Right ventricle myocardium inferior (tissue), 1 donor: ENCODE results near the gene PRTG. TPM values are rescaled to one million over a fixed set of nuclear protein-coding genes. Genes with fewer than 3 reads are reported as not detected.
A peak's percentile ranks its signal among the peaks of the same experiment; 100 is the strongest.
"Not testable (repeated sequence)": the region's sequence is repeated elsewhere in the genome, so short reads cannot be mapped to it uniquely, and the experiment has no call there.

Experiments used
- ATAC-seq: fragments of 200-7000 bp; cut with Tn5 transposase; one replicate; pipeline ENCODE4 v1.9.1; 2020; ENCODE audit warnings: mild to moderate bottlenecking, moderate library complexity
- DNase-seq: peaks from one replicate; pipeline ENCODE4 v3.0.0; 2021; ENCODE audit errors: missing footprints
- intact Hi-C: fragments of 100-400 bp; cut with DNase I; formaldehyde crosslinking; loops from one replicate; pipeline ENCODE4 v1.11.0; 2022
- total RNA-seq: library from RNA; stranded (reverse); fragmentation: NEBNext Ultra II Directional; extraction: Animal tissue kit (Norgen Biotek cat#: 25700); gene quantifications from one replicate; pipeline ENCODE4 v1.2.1, GENCODE V29; 2021
- donor health status: DM: no; HTN: yes; CAD: no; lungs with severe emphysema.

PRTG gene
- total RNA-seq, 1 donor from 2014 or later = 0.43 TPM

DNA sequence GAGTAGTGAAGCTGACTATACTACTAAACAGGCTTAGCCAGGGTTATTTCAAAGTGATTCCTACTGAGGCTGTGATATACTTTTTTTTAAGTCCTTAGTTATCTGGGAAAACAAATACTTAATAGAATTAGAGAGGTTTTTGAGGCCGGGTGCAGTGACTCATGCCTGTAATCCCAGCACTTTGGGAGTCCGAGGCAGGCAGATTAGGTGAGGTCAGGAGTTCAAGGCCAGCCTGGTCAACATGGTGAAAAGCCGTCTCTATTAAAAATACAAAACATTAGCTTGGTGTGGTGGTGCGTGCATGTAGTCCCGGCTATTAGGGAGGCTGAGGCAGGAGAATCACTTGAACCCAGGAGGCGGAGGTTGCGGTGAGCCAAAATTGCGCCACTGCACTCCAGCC lies 34.2 kb downstream of the PRTG start:
- ATAC-seq (no peak), DNase-seq (no peak)
- intact Hi-C loops = no loop called here

DNA sequence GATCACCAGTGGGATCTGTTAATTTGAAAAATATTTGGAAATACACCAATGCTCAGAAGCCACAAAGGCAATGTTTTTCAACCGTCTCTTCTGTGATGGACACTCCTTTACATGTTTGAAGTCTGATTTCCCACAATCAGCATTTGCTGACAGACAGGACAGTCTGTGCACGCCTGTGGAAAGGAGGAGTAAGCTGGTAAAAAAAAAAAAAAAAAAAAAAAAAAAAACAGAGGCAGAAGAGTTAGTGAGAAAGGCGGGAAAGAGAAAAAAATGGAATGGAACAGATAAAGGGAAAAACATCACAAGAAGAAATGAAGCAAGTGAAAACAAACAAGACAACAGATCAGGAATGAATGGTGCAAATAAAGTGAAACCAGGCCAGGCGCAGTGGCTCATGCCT lies 35.0 kb downstream of the PRTG start:
- intact Hi-C loops = no loop called here
- ATAC-seq = no peak
- DNase-seq = no peak

DNA sequence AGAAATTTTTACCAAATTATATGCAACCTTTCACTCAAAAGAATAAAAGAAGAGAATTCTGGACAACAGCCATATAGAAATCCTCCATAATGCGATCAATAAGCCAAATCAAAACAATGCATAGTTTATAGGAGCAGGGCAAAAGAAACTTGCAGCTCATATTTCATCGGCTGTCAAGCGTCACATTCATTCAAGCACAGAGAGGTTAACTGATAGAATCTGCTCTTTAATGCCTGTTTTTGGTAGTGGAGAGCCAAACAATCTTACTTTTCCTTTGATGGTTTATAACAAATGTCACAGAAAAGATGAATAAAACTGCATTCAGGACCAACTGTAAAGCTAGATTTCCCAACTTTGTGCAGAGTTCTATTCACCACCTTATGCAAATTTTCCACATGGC lies 35.4 kb downstream of the PRTG start:
- intact Hi-C loops = no loop called here
- no peak for ATAC-seq

DNA sequence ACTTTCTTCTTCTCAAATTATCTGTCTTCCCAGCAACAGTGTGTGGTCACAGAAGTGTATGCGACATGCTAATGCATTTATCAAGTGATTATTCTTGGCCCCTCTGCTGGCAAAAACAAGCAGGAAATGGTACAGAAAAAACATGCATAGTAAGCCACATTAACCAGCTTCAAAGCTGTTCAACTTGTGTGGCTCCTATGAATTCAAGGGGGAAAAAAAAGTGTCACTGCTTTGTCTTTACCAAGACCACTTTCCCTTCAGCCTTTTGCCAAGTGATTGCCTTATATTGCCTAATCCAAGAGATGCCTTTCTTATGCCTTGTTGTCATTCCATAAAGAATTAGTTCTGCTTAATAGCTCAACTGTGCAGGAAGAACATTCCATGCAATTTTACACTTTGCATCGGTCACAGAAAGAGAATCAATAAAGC lies 39.1 kb downstream of the PRTG start:
- ATAC-seq = no peak
- intact Hi-C loops = no loop called here
- DNase-seq = no peak

More for the DNA sequence above, 35.4 kb downstream of the PRTG start:
- no peak for DNase-seq

DNA sequence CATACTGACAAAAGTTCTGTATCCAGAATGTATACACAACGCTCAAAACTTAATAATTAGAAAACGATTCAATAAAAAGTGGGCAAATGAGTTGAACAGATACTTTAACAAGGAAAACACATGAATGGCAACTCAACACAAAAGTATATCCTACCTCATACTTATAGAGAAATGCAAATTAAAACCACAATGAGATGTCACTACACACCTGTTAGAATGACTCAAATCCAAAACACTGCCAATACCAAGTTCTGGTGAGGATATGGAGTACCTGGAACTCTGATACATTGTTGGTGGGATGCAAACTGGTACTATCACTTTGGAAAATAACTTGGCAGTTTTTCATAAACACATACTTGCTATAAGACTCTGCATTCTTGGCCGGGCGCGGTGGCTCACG lies 42.1 kb downstream of the PRTG start:
- no peak for ATAC-seq
- no peak for DNase-seq
- intact Hi-C loops = no loop called here

DNA sequence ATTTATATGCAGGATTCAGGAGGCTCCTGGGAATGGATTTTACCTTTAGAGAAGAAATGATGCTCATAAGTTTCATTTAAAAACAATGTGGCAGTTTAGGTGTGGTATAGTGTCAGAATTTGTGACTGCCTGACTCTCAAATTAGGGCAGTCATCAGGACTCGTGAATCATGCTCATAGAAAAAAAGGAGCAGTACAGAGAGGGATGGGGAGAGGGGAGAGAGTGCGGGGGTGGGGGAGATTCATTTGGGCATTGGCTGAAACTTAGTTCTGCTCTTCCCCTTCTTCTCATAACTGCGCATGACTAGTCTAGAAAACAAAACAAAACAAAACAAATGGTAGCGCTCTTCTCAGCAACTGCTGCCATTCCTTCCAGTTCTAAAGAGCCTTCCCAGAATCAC lies 44.3 kb downstream of the PRTG start:
- DNase-seq = no peak
- no peak for ATAC-seq
- intact Hi-C loops = no loop called here

DNA sequence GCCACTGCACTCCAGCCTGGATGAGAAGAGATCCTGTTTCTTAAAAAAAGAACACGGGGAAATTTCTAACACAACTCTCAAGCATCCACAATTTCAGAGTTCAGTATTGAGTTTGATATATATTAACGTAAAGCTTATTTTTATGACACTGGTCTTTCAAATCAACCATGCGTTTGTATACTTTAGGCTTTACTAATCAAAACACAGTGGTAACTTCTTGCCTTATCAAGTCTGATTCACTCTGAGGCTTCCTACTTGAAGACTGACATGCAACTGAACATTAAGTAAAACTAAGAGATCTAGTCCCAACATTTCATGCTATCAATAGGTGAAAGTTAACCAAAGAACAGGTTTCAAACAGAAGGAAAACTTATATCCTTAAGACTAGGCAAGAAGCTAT lies 46.7 kb downstream of the PRTG start:
- no peak for DNase-seq
- intact Hi-C loops = no loop called here
- no peak for ATAC-seq

DNA sequence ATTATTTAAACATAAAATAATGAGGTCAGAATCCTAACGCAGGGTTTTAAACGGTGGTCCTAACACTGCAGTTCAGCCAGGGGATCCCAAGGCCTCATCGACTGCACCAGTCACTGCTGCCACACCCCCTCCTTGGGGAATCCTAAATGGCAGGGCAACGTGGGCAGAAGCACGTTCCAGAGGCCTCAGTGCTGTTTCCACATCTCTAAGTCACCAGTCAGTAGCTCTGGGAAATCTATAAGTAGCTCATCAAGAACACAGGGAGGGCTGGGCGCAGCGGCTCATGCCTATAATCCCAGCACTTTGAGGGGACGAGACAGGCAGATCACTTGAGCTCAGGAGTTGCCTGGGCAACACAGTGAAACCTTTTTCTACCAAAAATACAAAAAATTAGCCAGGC lies 47.5 kb downstream of the PRTG start:
- ATAC-seq (no peak), DNase-seq (no peak)
- intact Hi-C loops = no loop called here

DNA sequence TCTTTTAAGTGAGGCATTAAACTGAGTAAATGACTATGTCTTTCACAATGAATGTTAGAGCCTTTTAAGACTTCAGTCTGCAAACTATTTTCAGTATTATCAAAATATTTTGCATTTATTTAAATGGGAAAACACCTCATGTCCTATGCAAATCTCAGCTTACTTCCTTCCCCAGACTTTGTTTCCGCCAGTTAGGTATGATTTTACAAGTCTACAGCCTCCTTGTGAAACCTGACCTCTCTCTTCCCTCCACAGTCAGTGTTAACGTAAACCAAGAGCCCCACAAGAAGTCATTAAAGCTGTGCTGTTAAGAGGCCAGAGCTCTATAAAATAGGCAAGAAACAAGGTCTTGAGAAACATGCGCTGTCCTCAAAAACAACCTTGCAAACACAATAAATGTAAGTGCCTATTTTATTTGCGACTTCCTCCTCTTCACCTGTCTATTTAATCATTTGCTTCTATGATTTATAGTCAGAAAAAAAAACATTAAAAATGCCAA lies 48.3 kb downstream of the PRTG start:
- intact Hi-C loops = no loop called here
- ATAC-seq (no peak), DNase-seq (no peak)

DNA sequence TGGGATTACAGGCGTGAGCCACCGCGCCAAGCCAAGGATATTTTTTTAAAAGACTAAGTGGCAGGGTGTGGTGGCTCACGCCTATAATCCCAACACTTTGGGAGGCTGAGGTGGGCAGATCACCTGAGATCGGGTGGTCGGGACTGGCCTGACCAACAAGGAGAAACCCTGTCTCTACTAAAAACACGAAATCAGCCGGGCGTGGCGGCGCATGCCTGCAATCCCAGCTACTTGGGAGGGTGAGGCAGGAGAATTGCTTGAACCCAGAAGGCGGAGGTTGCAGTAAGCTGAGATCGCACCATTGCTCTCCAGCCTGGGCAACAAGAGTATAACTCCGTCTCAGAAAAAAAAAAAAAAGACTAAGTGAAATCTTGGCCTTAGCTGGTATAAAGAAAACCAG lies 49.8 kb downstream of the PRTG start:
- intact Hi-C loops, DNase-seq, ATAC-seq: not testable (repeated sequence)

DNA sequence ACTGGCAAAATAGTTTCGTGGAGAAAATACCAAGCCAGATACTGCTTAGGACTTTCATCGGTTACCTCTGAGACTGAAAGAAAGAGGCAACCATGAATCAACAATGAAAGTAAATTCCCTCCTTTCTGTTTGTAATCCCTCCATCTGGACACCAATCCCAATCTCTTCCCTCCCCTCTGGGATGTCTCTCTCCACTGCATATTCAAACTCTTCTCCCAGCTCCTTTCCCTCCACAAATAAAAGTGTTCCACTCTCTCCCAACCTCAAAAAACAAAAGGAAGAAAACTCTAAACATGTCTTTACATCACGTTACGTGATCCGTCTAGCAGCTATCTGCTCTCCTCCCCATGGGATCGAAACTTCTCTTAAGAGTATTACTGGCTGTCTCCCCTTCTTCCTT lies 55.2 kb downstream of the PRTG start:
- ATAC-seq (no peak), DNase-seq (no peak)
- intact Hi-C loops = no loop called here

DNA sequence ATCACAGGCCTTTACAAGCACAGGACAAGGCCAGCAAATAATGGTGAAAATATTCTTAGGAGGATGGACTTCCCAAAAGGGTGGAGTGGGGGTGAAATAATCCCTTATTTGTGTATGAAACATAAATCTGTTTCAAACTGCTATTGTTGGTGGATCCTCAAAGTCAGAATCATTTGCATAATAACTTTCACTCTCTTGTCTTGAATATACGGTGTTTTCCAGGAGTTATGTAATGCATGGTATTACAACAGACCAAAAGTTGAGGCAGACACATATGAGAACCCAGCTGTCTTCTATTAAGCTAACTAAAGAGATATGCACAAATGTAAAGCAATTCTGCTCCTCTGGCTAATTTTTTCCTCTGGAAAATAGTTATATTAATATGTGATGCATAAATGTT lies 57.7 kb downstream of the PRTG start:
- no peak for DNase-seq
- intact Hi-C loops = no loop called here
- ATAC-seq = no peak

DNA sequence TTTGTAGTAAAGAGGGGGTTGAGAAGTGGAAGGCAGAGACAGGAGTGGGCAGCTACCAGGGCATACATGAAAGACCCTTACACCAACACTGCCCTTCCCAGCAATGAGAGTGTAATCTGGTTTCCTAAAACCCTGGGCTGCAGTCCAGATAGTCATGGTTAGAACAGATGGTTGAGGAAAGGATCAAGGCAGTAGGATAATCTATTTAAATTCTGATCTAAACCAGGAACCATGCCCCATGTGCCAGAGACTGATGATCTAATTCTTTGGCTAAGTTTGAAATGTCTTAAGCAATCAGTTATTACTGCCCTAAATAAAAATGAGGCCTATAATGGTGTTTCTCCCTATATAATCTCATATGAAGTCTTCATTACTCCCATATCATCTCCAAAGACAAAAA lies 59.6 kb downstream of the PRTG start:
- no peak for ATAC-seq
- intact Hi-C loops = no loop called here
- DNase-seq = no peak

DNA sequence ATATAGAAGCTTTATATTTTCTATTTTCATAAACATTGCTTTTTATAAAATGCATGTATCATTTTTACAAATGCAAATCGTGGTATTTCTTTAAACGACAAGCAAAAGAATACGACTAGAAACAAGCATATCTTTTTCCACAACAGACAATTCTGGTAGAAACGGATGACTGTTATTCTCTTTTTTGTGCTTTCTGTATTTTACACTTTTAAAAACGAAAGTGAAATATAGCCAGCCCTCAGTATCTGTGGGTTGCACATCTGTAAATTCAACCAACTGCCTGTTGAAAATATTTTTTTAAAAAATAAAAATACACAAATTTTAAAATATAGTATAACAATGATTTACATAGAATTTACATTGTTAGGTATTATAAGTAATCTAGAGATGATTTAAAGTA lies 61.3 kb downstream of the PRTG start:
- intact Hi-C loops = no loop called here
- DNase-seq = no peak

DNA sequence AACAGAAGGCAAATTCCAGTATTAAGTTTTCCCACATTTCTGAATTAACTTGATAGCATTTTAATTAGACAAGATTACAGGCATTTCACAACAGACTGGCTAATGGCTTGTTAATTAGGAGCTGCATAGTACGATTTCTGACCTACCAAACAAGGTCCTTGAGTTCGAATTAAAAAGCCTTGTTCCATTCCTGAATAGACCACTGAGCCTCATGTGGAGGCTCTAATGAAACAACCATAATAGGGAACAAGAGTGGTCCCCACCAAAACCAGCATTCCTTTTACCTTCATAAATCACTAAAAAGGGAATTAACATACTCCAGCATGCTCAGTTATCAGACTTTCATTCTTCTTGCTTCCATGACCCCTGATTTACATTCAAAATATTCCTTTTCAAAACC lies 66.4 kb downstream of the PRTG start:
- no peak for ATAC-seq
- intact Hi-C loops = no loop called here
- DNase-seq = no peak

More for the DNA sequence above, 61.3 kb downstream of the PRTG start:
- ATAC-seq = no peak

DNA sequence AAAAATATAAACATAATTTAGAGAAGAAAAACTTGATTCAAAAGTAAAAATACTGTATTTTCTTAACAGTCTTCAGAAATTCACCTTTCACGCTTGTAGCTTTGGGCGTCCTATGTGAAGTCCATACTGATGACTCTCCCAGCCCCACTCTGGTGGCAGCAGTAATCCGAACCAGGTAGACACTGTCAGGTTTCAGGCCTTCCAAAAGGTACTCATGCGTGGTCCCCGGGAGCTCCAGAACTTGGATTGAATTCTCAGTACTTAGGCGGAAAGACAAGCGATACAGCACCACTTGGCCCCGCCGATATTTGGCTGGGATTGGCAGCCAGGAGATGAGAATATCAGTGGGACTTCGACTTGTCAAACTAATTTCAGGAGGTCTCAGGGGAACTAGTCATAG lies 69.7 kb downstream of the PRTG start:
- ATAC-seq (no peak), DNase-seq (no peak)
- intact Hi-C loops = no loop called here

DNA sequence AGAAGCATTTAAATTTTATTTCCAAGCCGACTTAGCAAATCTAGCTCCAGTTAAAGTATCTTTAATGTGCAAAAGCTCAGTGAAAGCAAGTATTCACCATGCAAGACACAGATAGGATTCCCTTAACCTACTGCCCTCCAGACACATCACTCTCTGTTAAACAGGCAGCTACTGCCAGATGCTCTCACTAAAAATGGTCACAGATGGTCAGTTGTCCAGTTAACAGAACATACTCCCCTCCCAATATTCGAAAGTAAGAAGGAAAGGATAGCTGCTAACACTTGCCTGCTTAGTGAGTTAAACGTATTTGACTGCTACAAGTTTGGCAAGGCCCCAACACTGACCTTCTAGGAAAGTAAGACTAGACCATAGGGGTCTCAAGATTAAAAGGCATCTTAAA lies 73.7 kb downstream of the PRTG start:
- no peak for ATAC-seq
- intact Hi-C loops = no loop called here
- DNase-seq = no peak

DNA sequence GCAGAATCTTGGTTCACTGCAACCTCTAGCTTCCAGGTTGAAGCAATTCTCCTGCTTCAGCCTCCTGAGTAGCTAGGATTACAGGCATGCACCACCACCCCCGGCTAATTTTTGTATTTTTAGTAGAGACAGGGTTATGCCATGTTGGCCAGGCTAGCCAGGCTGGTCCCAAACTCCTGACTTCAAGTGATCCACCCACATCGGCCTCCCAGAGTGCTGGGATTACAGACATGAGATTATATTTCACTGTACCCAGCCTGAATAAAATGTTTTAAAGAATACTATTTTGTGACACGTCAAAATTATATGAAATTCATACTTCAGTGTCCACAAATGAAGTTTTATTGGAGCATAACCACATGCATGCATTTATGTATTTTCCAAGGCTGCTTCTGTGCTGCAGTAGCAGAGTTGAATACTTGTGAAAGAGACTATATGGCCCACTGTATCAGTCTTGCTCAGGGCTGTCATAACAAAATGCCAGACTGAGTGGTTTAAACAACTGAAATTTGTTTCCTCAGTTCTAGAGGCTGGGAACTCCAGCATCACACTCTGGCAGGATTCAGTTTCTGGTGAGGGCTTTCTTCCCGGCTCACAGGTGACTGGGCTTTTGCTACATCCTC lies 77.2 kb downstream of the PRTG start:
- DNase-seq (peak; percentile 27), ATAC-seq (no peak)
- intact Hi-C loops = no loop called here

DNA sequence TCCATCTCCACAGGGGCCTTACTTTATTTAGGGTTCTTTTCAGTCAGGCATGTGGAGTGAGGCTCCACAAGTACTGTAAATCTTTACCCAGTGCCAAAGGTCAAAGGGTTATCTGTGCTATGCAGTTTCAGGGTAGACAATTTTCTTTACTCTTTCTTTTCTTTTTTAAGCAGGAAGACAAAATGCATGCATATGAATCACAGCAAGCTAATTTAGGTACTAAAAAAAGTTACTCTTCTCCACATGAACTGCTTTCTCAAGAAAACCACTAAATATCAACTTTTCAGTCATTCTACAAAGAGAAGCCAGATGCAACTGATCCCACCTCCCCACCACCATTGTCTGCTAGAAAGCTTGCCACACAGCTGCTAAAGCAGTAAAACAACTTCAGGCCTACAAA lies 81.5 kb downstream of the PRTG start:
- intact Hi-C loops = no loop called here
- ATAC-seq (no peak), DNase-seq (no peak)

DNA sequence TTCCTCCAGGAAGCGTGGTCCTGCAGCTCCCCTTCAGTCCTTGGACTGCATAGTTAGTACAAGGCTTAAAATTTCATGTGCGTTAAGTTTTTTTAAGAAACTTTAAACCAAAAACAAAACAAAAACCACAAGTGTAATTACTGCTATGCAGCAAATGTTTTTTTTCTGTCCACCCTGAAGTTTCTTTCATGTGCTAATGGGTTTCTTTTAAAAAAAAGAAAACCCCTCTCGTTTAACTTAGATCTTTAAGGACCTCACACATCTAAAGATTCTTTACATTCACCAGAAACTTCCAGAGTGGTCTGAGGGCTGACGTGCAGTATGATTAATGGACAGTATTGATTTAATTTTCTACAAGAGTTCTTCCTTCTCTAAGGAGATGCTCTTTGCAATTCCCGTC lies 82.8 kb downstream of the PRTG start:
- no peak for DNase-seq
- intact Hi-C loops = no loop called here
- no peak for ATAC-seq

DNA sequence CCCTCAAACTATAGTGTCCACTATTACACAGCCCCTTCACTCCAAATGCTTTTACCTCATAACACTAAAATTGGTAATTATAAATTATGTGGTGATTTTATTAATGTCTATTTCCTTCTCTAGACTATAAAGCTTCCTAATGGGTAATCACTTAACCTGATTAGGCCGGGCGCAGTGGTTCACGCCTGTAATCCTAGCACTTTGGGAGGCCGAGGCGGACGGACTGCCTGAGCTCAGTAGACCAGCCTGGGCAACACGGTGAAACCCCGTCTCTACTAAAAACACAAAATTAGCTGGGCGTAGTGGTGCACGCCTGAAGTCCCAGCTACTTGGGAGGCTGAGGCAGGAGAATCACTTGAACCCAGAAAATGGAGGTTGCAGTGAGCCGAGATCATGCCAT lies 83.5 kb downstream of the PRTG start:
- ATAC-seq = no peak
- intact Hi-C loops = loop anchor here (5.0 kb wide), 1 partner anchor 258 kb away; no protein-coding TSS in a partner anchor

More for the DNA sequence above, 83.5 kb downstream of the PRTG start:
- DNase-seq = no peak
